Measurements from ENCODE around the gene HMCN1.

HMCN1 gene

GRCh38 chr1:186146974-186147373 lies 412.8 kb downstream of the HMCN1 start:
- H3K4me2 ChIP-seq (ENCODE audit: low read depth, low read length, poor library complexity, severe bottlenecking), result no peak overlapping the region
- no peaks in the 10 kb centered on the region for H3K9me2 ChIP-seq (replicated peaks; ENCODE audit: insufficient read depth, low read length)
- no peak overlapping the region for H3K9ac ChIP-seq (ENCODE audit: low read length)
- no peaks in the 10 kb centered on the region for H3K36me3 ChIP-seq (ENCODE audit: low read length)
- H3K79me2 ChIP-seq (ENCODE audit: insufficient read depth, low read length), result no peaks in the 10 kb centered on the region
- no peaks in the 10 kb centered on the region for H3K9me3 ChIP-seq (ENCODE audit: insufficient read depth, low read length)
- H4K20me1 ChIP-seq (ENCODE audit: low read depth, low read length), result no peaks in the 10 kb centered on the region
- no peak overlapping the region for H2AFZ ChIP-seq (ENCODE audit: low read depth, low read length, severe bottlenecking)
- TF ChIP-seq CTCF (IDR thresholded peaks at IDR 0.05; ENCODE audit: insufficient read depth, low read length, poor library complexity, severe bottlenecking), result no peak
- TF ChIP-seq EZH2phosphoT487 (conservative IDR thresholded peaks at IDR 0.05; ENCODE audit: low read length), result no peak
- H3F3A ChIP-seq (ENCODE audit: insufficient read depth), result no peaks in the 10 kb centered on the region
- H3K27me3 ChIP-seq (ENCODE audit: low read length), result no peaks in the 10 kb centered on the region
- H3K4me3 ChIP-seq (ENCODE audit: insufficient read depth, low read length, poor library complexity, severe bottlenecking), result no peak overlapping the region
- no peak overlapping the region for H3K27ac ChIP-seq (ENCODE audit: low read depth, low read length)

- Histone ChIP-seq H3F3A (ENCODE audit: insufficient read depth) (no peaks in the 10 kb centered on the region), H3K79me2 (ENCODE audit: insufficient read depth, low read length) (no peaks in the 10 kb centered on the region), H2AFZ (ENCODE audit: low read depth, low read length, severe bottlenecking) (no peak overlapping the region), H3K4me2 (ENCODE audit: low read depth, low read length, poor library complexity, severe bottlenecking) (no peak overlapping the region), H3K4me3 (ENCODE audit: insufficient read depth, low read length, poor library complexity, severe bottlenecking) (no peak overlapping the region), H3K9ac (ENCODE audit: low read length) (no peak overlapping the region), H3K27ac (ENCODE audit: low read depth, low read length) (no peak overlapping the region), H4K20me1 (ENCODE audit: low read depth, low read length) (no peaks in the 10 kb centered on the region), H3K27me3 (ENCODE audit: low read length) (no peaks in the 10 kb centered on the region), H3K36me3 (ENCODE audit: low read length) (no peaks in the 10 kb centered on the region), H3K9me3 (ENCODE audit: insufficient read depth, low read length) (no peaks in the 10 kb centered on the region), H3K9me2 (replicated peaks; ENCODE audit: insufficient read depth, low read length) (no peaks in the 10 kb centered on the region)
- no peak for TF ChIP-seq EZH2phosphoT487 (conservative IDR thresholded peaks at IDR 0.05; ENCODE audit: low read length)
- TF ChIP-seq CTCF (IDR thresholded peaks at IDR 0.05; ENCODE audit: insufficient read depth, low read length, poor library complexity, severe bottlenecking), result no peak
Measured at GRCh38 chr1:186149591-186149990, 415.4 kb downstream of the HMCN1 start.

GRCh38 chr1:186152227-186152619 lies 418.0 kb downstream of the HMCN1 start:
- Histone ChIP-seq H3K36me3 (ENCODE audit: low read length) (no peaks in the 10 kb centered on the region), H3K9ac (ENCODE audit: low read length) (no peak overlapping the region), H3K27ac (ENCODE audit: low read depth, low read length) (no peak overlapping the region), H3K27me3 (ENCODE audit: low read length) (no peaks in the 10 kb centered on the region), H4K20me1 (ENCODE audit: low read depth, low read length) (no peaks in the 10 kb centered on the region), H3K79me2 (ENCODE audit: insufficient read depth, low read length) (no peaks in the 10 kb centered on the region), H3K9me3 (ENCODE audit: insufficient read depth, low read length) (no peaks in the 10 kb centered on the region), H3F3A (ENCODE audit: insufficient read depth) (no peaks in the 10 kb centered on the region), H2AFZ (ENCODE audit: low read depth, low read length, severe bottlenecking) (no peak overlapping the region), H3K9me2 (replicated peaks; ENCODE audit: insufficient read depth, low read length) (no peaks in the 10 kb centered on the region), H3K4me3 (ENCODE audit: insufficient read depth, low read length, poor library complexity, severe bottlenecking) (no peak overlapping the region), H3K4me2 (ENCODE audit: low read depth, low read length, poor library complexity, severe bottlenecking) (no peak overlapping the region)
- TF ChIP-seq EZH2phosphoT487 (conservative IDR thresholded peaks at IDR 0.05; ENCODE audit: low read length) (no peak), CTCF (IDR thresholded peaks at IDR 0.05; ENCODE audit: insufficient read depth, low read length, poor library complexity, severe bottlenecking) (no peak)
